ENCODE data around the gene YPEL1.
"Not testable (repeated sequence)": the region's sequence is repeated elsewhere in the genome, so short reads cannot be mapped to it uniquely, and the experiment has no call there.

Gene YPEL1

DNA sequence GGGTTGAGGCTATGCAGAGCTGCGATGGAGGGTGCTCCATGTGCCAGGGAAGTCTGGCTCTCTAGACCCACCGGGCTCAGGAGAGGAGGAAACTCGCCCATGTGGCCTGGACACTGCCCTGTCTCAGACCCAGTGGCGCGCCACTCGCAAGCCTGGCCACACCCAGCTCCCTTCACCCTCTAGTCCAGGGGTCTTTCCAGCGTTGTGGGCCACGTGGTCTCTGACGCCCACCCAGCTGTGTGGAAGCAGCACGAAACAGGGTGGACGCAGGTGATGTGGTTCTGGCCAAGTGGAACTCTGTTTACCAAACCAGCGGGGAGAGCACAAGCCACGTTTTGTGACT lies 41.6 kb downstream of the YPEL1 start:
- Histone ChIP-seq H3K4me3 (ENCODE audit: low read depth, low read length) (no peak overlapping the region), H3K9ac (ENCODE audit: low read depth, low read length) (no peak overlapping the region), H3K36me3 (ENCODE audit: control insufficient read depth, insufficient read depth, low read length) (peaks cover 46% of the 10 kb centered on the region), H3K9me3 (ENCODE audit: control insufficient read depth, insufficient read depth, low read length) (no peaks in the 10 kb centered on the region), H3K27me3 (ENCODE audit: control insufficient read depth, insufficient read depth, low read length) (no peaks in the 10 kb centered on the region), H3K4me1 (ENCODE audit: control insufficient read depth, insufficient read depth, low read length) (no peaks in the 10 kb centered on the region)

DNA sequence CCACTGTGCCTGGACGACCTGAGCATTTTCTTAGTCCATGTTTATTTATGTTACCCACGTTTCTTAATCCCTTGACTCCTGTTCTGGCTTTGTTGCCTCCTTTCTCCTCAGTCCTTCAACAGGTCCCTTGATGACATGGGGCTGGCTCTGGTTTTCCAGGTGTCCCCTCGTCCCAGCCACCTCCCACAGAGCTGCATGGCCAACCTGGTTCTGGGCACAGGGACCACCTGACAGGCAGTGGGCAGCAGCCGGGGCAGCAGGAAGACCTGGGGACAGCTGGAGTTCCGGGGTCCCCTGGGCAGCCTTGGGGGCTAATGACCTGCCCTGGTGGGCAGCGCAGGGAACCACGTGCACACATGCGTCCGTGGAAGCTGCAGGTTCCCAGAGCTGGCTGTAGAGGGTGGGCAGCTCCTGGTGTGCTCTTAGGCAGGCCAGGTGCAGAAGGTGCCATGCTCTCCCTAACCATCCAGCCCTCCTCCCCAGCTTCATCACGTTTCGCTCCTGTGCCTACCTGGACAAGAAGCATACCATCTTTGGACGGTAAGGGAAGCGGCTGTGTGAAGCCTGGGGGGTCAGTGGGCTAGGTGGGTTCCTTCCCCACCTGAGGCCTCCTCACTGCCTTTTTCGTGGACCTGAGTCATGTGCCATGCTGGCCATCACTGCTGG lies 42.1 kb downstream of the YPEL1 start:
- no peaks in the 10 kb centered on the region for H3K27me3 ChIP-seq (ENCODE audit: control insufficient read depth, insufficient read depth, low read length)
- no peak overlapping the region for H3K4me3 ChIP-seq (ENCODE audit: low read depth, low read length)
- no peaks in the 10 kb centered on the region for H3K9me3 ChIP-seq (ENCODE audit: control insufficient read depth, insufficient read depth, low read length)
- H3K9ac ChIP-seq (ENCODE audit: low read depth, low read length) = no peak overlapping the region
- peaks cover 43% of the 10 kb centered on the region for H3K36me3 ChIP-seq (ENCODE audit: control insufficient read depth, insufficient read depth, low read length)
- no peaks in the 10 kb centered on the region for H3K4me1 ChIP-seq (ENCODE audit: control insufficient read depth, insufficient read depth, low read length)

DNA sequence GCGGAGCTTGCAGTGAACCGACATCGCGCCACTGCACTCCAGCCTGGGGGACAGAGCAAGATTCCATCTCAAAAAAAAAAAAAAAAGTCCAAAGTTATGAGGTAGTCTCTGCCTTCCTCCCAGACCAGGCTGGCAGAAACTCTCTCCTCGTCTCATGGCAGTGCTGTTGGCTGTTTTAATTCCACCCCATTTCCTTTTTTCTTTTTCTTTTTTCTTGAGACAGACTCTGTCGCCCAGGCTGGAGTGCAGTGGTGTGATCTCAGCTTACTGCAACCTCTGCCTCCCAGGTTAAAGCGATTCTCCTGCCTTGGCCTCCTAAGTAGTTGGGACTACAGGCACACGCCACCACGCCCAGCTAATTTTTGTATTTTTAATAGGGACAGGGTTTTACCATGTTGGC lies 42.7 kb downstream of the YPEL1 start:
- H3K9me3 ChIP-seq (ENCODE audit: control insufficient read depth, insufficient read depth, low read length); H3K9ac ChIP-seq (ENCODE audit: low read depth, low read length); H3K4me1 ChIP-seq (ENCODE audit: control insufficient read depth, insufficient read depth, low read length); H3K4me3 ChIP-seq (ENCODE audit: low read depth, low read length); H3K27me3 ChIP-seq (ENCODE audit: control insufficient read depth, insufficient read depth, low read length): not testable (repeated sequence)
- peaks cover 49% of the 10 kb centered on the region for H3K36me3 ChIP-seq (ENCODE audit: control insufficient read depth, insufficient read depth, low read length)

DNA sequence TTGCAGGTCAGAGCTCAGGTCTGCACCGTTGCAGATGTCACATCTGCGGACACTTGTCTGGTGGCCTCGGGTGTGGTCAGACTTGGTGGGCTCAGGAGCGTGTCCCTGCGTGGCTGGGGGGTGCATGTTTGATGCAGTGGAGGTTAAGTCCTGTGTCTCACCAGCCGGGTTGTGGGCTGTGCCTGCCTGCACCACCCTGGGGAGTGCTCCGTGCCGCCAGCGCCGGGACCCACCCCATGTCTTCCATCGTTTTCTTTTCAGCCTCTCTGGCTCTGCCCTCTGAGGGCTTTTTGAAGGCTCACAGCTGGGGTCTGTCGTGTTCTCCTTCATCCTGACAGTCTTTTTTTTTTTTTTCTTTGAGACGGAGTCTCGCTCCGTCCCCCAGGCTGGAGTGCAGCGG lies 43.8 kb downstream of the YPEL1 start:
- H3K36me3 ChIP-seq (ENCODE audit: control insufficient read depth, insufficient read depth, low read length) = peaks cover 47% of the 10 kb centered on the region

DNA sequence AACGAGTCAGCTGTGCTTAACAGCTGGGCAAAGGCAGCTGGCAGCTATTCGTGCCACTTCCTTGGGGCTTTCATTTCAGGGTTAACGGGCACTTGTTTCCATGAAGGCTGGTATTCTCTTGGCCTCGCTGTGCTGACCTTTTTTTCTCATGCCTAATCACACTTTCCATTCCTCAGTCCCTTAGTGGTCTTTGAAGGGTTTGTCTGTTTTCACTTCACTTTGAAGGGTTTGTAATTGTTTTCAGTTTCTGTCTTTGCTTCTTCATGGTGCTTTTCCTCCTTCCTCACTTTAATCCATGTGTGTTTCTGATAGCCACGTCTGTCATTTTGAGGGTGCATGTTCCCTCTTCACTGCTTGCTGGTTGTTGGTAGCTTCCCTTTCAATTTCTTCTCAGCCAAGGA lies 45.2 kb downstream of the YPEL1 start:
- Histone ChIP-seq H3K9ac (ENCODE audit: low read depth, low read length) (no peak overlapping the region), H3K36me3 (ENCODE audit: control insufficient read depth, insufficient read depth, low read length) (peaks cover 45% of the 10 kb centered on the region), H3K4me1 (ENCODE audit: control insufficient read depth, insufficient read depth, low read length) (no peaks in the 10 kb centered on the region)

More for the DNA sequence above, 43.8 kb downstream of the YPEL1 start:
- no peaks in the 10 kb centered on the region for H3K4me1 ChIP-seq (ENCODE audit: control insufficient read depth, insufficient read depth, low read length)
- no peak overlapping the region for H3K9ac ChIP-seq (ENCODE audit: low read depth, low read length)
- no peaks in the 10 kb centered on the region for H3K27me3 ChIP-seq (ENCODE audit: control insufficient read depth, insufficient read depth, low read length)
- H3K9me3 ChIP-seq (ENCODE audit: control insufficient read depth, insufficient read depth, low read length) = no peaks in the 10 kb centered on the region
- no peak overlapping the region for H3K4me3 ChIP-seq (ENCODE audit: low read depth, low read length)

DNA sequence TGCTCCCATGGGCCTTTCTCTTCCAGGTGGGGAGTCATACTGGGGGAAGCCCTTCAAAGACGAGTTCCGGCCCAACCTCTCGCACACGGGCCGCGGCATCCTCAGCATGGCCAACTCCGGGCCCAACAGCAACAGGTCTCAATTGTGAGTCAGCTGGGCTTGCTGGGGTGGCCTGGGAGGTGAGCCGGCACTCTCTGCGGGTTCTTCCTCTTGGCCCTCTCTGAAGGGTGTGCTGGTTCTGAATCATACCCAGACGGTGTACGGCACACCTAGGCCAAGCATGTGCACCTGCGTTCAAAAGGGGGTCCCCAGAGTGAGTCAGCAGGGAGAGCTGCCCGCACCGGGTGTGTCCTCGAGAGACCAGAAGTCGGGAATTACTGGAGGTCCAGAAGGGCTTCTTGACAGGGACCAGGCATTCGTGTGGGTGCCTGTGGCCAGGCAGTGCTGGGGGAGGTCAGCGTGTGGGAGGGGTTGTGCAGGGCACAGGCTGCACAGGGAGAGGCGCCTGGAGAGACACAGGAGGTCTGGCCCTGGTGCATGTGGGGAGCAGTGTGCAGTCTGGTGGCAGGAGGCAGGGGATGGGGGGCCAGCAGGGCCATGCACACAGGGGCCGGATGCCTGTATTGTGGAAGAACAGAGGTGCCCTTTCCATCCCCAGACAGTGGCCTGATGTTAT lies 46.8 kb downstream of the YPEL1 start:
- Histone ChIP-seq H3K36me3 (ENCODE audit: control insufficient read depth, insufficient read depth, low read length) (peaks cover 38% of the 10 kb centered on the region), H3K4me3 (ENCODE audit: low read depth, low read length) (no peak overlapping the region), H3K9me3 (ENCODE audit: control insufficient read depth, insufficient read depth, low read length) (no peaks in the 10 kb centered on the region), H3K4me1 (ENCODE audit: control insufficient read depth, insufficient read depth, low read length) (no peaks in the 10 kb centered on the region), H3K27me3 (ENCODE audit: control insufficient read depth, insufficient read depth, low read length) (no peaks in the 10 kb centered on the region), H3K9ac (ENCODE audit: low read depth, low read length) (no peak overlapping the region)

More for the DNA sequence above, 45.2 kb downstream of the YPEL1 start:
- H3K9me3 ChIP-seq (ENCODE audit: control insufficient read depth, insufficient read depth, low read length) = no peaks in the 10 kb centered on the region
- no peak overlapping the region for H3K4me3 ChIP-seq (ENCODE audit: low read depth, low read length)
- no peaks in the 10 kb centered on the region for H3K27me3 ChIP-seq (ENCODE audit: control insufficient read depth, insufficient read depth, low read length)

DNA sequence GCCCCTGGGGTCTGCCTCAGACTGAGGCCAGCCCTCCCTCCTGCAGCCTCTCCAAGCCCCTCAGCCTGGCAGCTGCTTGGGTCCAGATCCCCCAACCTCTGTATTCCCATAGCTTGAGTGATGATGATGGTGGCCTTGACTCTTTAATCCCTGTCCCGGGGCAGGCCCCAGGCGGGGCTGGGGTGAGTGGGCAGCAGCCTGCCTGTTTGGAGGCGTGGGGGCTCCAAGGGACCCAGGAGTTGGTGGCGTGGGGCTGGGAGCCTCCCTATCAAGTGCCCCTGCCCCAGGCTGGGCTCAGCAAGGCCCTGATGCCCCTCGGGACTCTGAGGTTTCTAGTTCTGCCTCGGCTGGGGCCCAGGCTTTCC lies 47.3 kb downstream of the YPEL1 start:
- no peaks in the 10 kb centered on the region for H3K9me3 ChIP-seq (ENCODE audit: control insufficient read depth, insufficient read depth, low read length)
- H3K36me3 ChIP-seq (ENCODE audit: control insufficient read depth, insufficient read depth, low read length) = peaks cover 33% of the 10 kb centered on the region
- no peaks in the 10 kb centered on the region for H3K27me3 ChIP-seq (ENCODE audit: control insufficient read depth, insufficient read depth, low read length)
- no peaks in the 10 kb centered on the region for H3K4me1 ChIP-seq (ENCODE audit: control insufficient read depth, insufficient read depth, low read length)
- no peak overlapping the region for H3K9ac ChIP-seq (ENCODE audit: low read depth, low read length)
- H3K4me3 ChIP-seq (ENCODE audit: low read depth, low read length) = no peak overlapping the region

DNA sequence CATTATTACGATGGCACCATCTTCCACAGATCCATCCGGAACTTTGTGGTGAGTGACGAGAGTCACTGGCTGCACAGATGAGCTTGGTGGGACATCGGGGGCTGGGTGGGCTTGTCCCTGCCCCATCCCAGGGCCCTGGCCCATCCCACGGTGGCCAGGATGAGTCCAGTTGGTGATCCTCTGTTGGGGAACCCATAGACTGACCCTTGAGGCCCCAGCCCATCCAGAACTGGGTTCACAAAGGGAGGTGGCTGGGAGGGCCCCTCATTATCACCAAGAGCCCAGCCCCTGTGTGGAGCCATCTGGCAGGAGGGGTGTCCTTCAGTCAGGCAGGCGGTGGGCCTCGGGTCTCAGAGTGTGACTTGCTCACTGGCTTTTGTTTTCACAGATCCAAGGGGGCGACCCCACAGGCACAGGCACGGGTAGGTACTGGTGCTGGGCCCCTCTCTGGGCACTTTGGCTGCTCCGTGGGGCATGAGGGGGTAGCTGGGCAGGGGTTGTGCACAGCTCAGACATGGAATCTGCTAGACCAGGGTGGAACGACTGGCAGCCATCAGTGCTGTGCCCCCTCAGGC lies 47.8 kb downstream of the YPEL1 start:
- Histone ChIP-seq H3K4me3 (ENCODE audit: low read depth, low read length) (no peak overlapping the region), H3K9ac (ENCODE audit: low read depth, low read length) (no peak overlapping the region), H3K9me3 (ENCODE audit: control insufficient read depth, insufficient read depth, low read length) (no peaks in the 10 kb centered on the region), H3K4me1 (ENCODE audit: control insufficient read depth, insufficient read depth, low read length) (no peaks in the 10 kb centered on the region), H3K36me3 (ENCODE audit: control insufficient read depth, insufficient read depth, low read length) (peaks cover 36% of the 10 kb centered on the region), H3K27me3 (ENCODE audit: control insufficient read depth, insufficient read depth, low read length) (no peaks in the 10 kb centered on the region)

DNA sequence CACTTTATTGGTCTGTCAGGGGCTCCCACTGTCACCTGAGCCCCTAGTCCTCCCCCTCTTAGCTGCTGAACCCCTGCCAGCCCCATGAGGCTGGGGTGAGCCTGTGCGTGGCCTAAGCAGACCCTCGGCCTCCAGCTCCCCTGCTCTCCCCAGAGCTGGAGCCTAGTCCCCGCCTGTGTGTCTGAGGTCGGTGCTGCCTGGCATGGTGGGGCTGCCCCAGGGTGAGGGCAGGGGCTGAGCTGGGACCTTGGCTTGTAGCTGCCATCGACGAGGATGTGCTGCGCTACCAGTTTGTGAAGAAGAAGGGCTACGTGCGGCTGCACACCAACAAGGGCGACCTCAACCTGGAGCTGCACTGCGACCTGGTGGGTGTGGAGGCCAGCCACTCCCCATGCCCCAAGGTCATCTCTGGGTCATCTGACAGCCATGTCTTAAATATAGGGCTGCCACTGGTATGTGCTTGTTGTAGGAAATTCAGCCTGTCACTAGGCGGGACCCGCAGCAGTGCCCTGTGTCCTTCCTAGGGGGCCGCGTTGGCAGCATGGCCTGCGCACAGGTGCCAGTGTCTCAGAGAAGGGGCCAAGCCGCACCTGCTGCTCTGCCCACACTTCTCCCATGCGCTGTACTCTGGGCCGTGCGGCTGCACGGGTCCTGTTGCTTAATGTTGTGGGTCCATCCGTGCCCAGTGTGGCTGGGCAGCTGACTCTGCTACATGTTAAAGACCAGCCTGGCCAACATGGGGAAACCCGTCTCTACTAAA lies 48.8 kb downstream of the YPEL1 start:
- Histone ChIP-seq H3K4me3 (ENCODE audit: low read depth, low read length) (no peak overlapping the region), H3K4me1 (ENCODE audit: control insufficient read depth, insufficient read depth, low read length) (no peaks in the 10 kb centered on the region), H3K36me3 (ENCODE audit: control insufficient read depth, insufficient read depth, low read length) (peaks cover 44% of the 10 kb centered on the region), H3K9me3 (ENCODE audit: control insufficient read depth, insufficient read depth, low read length) (no peaks in the 10 kb centered on the region), H3K27me3 (ENCODE audit: control insufficient read depth, insufficient read depth, low read length) (no peaks in the 10 kb centered on the region), H3K9ac (ENCODE audit: low read depth, low read length) (no peak overlapping the region)

DNA sequence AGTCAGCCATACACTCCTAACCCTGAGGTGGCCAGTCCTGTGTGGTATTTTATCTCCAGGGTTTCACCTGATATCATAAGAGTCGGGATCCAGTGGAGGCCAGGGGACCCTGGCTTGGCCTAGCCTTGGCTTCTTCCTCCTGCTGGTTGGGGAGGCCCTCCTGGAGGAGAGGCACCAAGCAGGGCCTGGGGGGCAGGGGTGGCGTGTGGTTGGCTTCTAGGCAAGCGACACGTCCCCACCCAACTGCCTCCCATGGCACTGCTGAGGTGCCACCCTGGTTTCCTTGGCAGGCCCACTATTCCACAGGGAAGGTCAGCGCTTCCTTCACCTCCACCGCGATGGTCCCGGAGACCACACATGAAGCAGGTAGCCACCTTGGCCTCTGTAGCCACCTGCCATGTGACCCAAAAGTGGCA lies 49.4 kb downstream of the YPEL1 start:
- no peak overlapping the region for H3K4me3 ChIP-seq (ENCODE audit: low read depth, low read length)
- H3K9ac ChIP-seq (ENCODE audit: low read depth, low read length) = no peak overlapping the region
- no peaks in the 10 kb centered on the region for H3K9me3 ChIP-seq (ENCODE audit: control insufficient read depth, insufficient read depth, low read length)
- no peaks in the 10 kb centered on the region for H3K4me1 ChIP-seq (ENCODE audit: control insufficient read depth, insufficient read depth, low read length)
- H3K27me3 ChIP-seq (ENCODE audit: control insufficient read depth, insufficient read depth, low read length) = no peaks in the 10 kb centered on the region
- H3K36me3 ChIP-seq (ENCODE audit: control insufficient read depth, insufficient read depth, low read length) = peaks cover 45% of the 10 kb centered on the region

DNA sequence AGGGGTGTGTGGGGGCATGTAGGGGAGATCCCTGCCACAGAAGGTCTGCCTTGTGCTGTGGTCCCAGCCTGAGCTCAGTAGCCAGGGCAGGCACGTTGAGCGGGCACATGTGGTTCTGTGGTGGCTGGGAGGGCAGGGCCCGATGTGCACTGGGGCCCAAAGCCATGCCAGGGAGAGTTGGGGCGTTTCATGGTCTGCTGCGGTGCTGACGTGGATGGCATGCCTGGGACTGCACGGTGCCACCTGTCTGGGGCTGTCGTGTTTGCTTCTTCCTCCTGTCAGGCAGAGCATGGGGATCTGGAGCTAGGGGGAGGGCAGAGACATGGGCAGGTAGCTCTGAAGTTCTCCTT lies 50.5 kb downstream of the YPEL1 start:
- Histone ChIP-seq H3K4me3 (ENCODE audit: low read depth, low read length) (no peak overlapping the region), H3K36me3 (ENCODE audit: control insufficient read depth, insufficient read depth, low read length) (peaks cover 44% of the 10 kb centered on the region), H3K27me3 (ENCODE audit: control insufficient read depth, insufficient read depth, low read length) (no peaks in the 10 kb centered on the region), H3K4me1 (ENCODE audit: control insufficient read depth, insufficient read depth, low read length) (no peaks in the 10 kb centered on the region), H3K9ac (ENCODE audit: low read depth, low read length) (no peak overlapping the region), H3K9me3 (ENCODE audit: control insufficient read depth, insufficient read depth, low read length) (no peaks in the 10 kb centered on the region)
